HCEC 1CT (cell line): ENCODE measurements around the gene MOV10L1.

Experiments
- DNase-seq: peaks from one replicate; pipeline ENCODE4 v3.0.0-alpha.2; 2017

Gene MOV10L1

DNA sequence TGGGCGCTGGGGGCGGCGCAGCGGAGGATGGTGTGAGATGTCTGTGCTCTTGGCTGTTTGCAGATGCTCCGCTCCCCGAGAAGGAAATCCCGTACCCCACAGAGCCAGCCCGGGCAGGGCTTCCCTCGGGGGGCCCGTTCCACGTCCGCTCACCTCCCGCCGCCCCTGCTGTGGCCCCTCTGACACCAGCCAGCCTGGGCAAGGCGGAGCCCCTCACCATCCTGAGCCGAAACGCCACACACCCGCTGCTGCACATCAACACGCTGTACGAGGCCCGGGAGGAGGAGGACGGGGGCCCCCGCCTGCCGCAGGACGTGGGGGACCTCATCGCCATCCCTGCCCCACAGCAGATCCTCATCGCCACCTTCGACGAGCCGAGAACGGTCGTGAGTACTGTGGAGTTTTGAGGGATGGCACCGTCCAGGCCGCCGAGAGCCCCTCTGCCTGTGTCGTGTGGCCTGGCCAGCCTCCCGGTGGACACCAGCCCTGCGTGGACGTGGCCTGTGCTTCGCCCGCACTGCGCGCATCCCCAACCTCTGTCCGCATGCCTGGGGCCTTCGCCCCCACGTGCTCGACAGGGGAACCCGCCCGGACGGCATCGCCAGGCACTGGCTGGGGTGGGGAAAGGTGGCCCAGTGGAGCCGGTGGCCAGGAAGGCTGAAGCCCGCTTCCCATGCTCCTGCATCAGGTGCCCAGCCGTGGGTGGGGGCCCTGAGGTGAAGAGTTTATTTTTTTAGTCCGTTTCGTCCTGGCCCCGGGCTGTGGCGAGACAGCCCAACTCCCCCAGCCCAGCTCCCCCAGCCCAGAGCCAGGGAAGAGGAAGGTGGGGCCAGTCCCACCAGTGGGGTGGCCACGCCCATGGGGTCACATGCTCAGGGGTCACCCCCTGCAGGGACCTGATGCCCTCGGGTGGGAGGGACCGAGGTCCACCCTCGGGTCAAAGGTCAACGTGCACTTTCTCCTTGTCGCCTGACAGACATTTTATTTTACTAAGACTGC lies 89.4 kb downstream of the MOV10L1 start:
- DNase-seq, result no peak

GRCh38 chr22:50179937-50180726 lies 90.3 kb downstream of the MOV10L1 start:
- no peak for DNase-seq

GRCh38 chr22:50180727-50181521 lies 91.1 kb downstream of the MOV10L1 start:
- DNase-seq, result no peak

- DNase-seq, result no peak
These were observed 92.6 kb downstream of the MOV10L1 start for GRCh38 chr22:50182176-50183081.

DNA sequence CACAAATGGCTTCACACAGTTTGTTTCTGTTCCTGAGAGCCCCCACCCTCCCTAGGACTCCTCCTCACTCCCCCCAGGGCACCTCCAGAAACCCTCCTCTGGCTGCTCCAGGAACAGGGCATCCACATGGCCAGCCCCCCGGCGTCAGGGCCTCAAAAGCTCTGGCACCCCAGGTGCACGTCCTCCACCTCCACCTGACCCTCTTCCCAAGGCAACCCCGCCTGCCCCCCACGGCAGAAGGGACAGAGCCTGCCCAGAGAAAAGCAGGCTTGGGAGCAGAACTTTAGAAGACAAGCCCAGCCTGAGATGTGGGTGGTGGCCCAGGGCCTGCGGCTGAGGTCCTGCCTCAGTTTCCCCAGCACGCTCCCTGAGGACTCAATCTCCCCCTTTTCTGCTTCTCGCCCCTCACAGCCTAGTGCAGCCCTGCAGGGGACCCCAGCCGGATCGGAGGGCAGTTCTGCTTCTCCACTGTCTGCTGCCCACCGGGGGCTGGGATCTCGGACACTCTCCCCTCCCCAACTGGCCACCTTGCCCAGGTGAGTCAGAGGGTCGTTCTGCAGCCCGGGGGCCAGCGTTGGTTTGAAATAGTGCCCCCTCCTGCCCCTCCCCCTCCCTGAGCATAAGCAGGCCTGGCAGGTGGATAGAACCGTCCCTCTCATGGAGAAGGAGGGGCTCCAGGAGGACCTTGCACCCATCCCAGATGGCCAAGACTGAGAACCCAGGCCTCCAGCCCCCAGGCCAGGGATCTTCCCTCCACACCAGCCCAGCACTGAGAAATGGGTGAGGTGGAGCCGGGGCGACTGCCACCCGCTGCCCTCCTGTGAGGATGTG lies 93.5 kb downstream of the MOV10L1 start:
- no peak for DNase-seq

DNA sequence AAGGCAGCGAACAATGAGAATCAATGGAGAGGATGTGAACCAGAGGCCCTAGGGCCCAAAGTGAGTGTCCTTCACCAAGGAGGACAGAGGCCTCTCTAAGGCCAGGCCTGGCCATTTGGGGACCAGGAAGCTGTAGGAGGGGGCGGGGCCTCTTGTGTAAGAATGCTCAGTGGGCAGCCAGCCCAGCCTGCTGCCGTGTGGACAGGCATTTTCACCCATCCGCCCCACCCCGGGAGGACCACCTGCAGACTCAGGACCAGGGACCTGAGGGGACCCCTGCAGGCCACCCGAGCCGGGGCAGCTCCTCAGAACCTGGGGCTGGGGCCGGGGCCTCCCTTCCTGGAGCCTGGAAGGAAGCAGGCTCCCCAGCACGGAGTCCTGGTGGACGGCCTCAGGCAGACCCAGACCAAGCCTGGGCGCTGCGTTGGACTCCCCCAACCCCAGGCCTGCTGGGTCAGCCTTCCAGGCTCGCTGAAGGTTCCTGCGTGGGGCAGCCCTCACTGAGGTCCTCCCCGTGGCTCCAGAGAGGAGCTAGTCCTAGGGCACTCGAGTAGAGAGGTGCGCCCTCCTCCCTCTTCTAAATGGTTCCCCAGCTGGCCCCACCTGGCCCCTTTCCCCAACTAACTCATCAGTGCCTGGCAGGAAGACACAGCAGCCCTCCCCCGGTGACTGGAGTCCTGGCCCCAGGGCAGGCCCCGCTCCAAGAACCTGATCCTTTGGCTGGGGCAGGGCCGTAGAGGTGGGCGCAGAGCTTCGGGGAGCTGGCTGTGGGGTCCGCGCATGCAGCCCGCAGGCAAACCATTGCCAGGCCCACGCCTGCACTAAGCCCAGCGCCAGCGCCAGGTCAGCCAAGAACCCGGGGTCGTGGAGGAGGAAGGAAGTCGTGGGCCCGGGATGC lies 94.4 kb downstream of the MOV10L1 start:
- DNase-seq, result peak; percentile 48

GRCh38 chr22:50184902-50185374 lies 95.1 kb downstream of the MOV10L1 start:
- DNase-seq, result no peak

DNA sequence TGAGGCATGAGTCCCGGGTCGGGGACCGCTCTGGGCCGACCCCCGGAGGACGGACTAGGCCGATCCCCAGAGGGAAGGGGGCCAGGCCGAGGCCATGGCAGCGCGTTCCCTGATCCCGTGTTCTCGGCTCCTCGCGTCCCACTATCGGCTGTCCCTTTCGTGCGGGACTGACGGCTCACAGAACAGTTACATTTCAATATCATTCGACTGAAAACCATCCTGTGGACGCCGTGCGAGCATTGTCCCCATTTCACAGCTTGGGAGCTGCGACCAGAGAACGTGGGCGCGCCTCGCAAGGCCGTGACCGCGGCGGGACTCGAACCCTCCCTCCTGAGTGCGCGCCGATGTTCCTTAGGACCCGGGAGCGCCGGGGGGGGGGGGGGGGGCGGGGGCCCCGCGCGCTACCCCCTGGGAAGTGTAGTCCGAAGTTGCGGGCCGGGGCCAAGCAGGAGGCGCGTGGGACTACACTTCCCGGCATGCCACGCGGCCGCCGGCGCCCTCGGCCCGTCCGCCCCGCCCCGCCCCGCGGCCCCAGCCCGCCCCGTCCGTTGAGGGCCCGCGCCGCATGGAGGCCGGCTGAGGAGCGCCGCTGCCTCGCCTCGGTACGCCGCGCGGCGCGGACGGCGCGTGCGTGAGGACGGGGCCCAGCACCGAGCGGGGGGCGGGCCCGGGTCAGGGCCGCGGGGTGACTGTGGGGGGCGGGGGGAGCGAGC lies 95.7 kb downstream of the MOV10L1 start, which contains the start of gene TRABD:
Gene TRABD (plus strand): TSS at position 539 of the 713 bp plus-strand sequence. CDS start 7,148 bp downstream, outside the sequence.
- peak; percentile 90 for DNase-seq

DNA sequence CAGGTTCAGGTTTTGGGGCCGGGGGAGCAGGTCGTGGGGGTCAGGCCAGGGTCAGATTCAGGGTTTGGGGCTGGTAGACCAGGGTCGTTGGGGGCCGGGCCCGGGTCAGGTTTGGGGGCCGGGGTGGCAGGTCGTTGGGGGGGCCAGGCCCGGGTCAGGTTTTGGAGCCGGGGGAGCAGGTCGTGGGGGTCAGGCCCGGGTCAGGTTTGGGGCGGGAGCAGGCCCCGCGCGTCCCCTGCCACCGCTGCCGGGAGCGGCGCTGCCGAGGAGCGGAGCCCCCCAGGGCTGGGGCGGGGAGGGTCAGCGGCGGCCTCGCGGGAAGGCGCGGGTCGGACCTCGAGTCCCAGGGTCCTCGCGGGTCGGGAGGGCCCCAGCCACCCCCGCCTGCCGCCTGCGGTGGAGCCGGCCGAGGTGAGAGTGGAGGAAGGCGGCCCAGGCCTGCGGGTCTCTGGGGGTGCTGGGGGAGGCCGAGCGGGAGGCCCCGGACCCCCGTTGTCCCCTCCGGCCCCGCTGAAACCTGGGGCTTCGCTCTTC lies 96.4 kb downstream of the MOV10L1 start:
- no peak for DNase-seq

DNA sequence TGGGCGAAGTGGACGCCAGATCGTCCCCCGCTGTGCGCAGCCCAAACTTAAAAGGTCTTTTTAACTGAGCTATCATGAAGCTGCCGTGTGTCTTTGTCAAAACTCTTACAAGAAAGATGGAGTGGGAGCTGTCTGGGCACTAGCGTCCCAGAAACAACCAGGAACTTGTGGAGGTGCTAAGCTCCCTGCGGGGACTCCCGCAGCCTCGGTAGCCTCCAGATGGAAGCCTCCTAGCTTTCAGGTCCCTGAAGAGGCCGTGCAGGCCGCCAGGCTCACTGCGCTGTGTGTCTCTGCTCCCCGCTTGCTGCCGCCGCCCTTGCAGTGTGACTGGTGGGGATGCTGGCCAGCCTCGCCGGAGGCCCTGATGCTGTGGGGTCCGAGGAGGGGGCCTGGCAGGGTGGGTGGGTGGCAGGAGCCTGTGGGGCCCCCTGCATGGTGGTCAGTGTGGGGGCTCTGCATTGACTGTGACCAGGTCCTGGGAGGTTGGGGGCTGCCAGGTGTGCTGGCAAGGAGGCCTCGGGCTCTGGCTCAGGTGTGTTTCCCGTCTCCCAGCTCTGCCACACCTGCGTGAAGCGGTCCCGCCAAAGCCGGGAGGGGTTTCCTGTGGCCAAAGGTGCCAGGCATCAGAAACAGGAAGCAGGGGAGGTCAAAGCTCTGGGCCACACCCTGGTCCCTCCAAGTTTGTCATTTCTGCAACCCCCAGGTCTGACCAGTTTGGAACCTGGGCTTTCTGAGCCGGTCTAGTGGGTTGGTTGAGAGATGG lies 97.1 kb downstream of the MOV10L1 start:
- DNase-seq, result peak; percentile 7

- no peak for DNase-seq
These were observed 98.5 kb downstream of the MOV10L1 start for GRCh38 chr22:50188356-50188755.

GRCh38 chr22:50189184-50189848 lies 99.5 kb downstream of the MOV10L1 start:
- DNase-seq, result no peak

DNA sequence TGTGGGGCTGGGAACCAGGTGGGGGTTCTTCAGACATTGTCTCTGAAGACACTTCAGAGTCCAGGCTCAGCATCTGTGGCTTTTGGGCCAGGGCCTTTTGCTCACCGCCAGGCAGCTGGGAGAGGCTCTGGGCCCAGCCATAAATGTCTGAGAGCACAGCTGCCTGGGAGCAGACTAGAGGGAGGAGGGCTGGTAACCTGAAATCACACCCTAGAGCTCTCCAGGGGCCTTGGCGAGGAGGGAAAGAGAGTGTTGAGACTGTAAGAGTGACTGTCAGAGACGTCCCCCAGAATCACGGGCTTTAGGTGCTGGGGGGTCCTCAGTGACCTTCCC lies 100.0 kb downstream of the MOV10L1 start:
- DNase-seq, result no peak

DNA sequence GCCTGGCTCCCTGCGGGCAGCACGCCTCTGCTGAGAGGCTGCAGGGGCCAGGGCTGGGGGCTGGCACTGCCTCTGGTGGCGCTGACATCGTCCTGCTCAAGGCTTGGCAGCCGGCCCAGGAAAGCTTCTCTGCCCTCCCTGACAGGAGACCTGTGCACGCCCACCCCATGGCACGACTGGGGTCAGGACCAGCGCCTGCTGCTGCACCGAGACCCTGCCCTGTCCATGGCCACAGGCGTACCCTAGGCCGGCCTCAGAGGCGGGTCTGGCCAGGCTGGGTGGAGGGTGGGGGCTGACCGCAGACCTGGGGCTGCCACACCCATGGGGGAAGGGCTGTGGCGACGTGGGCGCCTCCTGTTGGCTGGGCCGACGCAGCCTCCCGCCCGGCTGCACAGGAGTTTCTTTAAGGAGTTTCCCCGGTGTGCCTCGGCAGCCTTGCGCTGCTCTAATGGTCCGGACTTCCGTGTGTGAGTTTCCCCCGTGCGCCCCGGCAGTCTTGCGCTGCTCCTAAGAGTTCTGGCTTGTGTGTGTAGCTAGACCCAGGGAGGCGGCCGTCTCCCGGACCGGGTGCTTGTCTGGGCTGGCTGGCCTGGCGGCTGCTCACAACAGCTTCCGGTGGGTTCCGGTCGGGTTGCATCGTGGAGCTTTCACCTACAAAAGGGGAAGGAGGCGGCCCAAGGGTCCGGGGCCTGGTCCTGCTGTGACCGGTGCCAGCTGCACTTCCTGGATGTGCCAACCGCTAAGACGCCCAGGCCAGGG lies 100.6 kb downstream of the MOV10L1 start:
- no peak for DNase-seq

GRCh38 chr22:50190941-50191741 lies 101.3 kb downstream of the MOV10L1 start:
- no peak for DNase-seq
